ENCODE data around the gene DNM2. TPM values are rescaled to one million over a fixed set of nuclear protein-coding genes. Genes with fewer than 3 reads are reported as not detected.
"Not testable (repeated sequence)": the region's sequence is repeated elsewhere in the genome, so short reads cannot be mapped to it uniquely, and the experiment has no call there.

Gene DNM2
- total RNA-seq, 4 donors from 2014 or later: 182 to 245 (median 218) TPM

DNA sequence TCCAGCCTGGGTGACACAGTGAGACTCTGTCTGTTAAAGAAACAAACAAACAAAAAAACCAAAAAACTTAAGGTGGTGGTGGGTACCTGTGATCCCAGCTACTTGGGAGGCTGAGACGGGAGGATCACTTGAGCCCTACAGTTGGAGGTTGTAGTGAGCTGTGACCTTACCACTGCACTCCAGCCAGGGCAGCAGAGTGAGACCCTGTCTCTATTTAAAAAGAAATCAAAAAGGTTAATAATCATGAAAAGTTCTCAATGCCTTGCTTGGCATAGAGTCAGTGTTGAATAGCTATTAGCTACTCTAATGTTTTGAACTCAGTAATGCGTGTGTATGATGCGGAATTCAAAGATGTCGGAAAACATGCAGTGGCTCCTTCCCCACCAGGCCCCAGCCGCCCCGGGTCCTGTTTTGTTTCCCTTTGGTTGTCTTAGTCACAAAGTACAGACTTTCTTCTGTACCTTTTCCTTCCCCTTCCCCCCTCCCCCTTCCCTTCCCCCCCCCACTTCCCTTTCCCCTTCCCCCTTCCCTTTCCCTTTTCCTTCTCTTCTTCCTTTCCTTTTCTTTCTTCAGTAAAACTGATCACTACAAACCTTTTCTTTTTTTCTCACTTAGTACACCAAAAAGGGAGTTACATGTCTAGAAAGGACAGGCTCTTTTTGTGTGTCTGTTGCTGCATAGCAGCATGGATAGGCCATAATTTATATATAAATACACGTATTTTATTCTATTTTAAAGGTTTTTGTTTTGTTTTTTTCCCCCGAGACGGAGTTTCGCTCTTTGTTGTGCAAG is 35.2 kb downstream of the DNM2 start:
- no peak for DNase-seq (ENCODE audit: low spot score in 2 of 2)
- no peak overlapping the region for H3K4me3 ChIP-seq (ENCODE audit: low read depth, poor library complexity, severe bottlenecking)
- intact Hi-C loops (cut with DNase I; ENCODE audit: low total_unique reads): no loop called here
- TF ChIP-seq POLR2A (IDR thresholded peaks at IDR 0.05): no peak
- TF ChIP-seq CTCF (IDR thresholded peaks at IDR 0.05): no peak
- WGBS, 2 donors: 83 to 87% methylated on average over 10 of the region's 10 CpGs

DNA sequence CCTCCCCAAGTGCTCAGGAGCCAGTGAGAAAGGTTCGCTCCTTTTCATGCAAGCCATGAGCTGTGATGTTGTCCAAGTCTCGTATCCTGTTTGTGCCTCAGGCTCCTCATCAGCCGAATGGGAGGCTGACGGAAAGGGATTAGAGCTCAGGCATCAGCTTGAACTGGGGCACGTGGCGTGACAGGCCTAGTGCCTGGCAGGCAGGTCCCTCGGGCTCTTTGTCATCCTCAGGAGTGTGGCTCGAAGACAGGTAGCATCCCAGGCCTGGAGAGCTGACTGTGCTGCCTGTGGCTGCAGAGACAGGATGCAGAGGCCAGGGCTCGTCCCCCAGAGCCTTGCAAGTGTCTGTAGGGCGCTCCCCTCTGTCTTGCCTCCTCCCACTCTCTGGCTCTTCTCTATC is 38.5 kb downstream of the DNM2 start:
- TF ChIP-seq CTCF (IDR thresholded peaks at IDR 0.05): no peak
- no peak for TF ChIP-seq POLR2A (IDR thresholded peaks at IDR 0.05)
- DNase-seq (ENCODE audit: low spot score in 2 of 2): no peak
- no peak overlapping the region for H3K4me3 ChIP-seq (ENCODE audit: low read depth, poor library complexity, severe bottlenecking)
- intact Hi-C loops (cut with DNase I; ENCODE audit: low total_unique reads): no loop called here
- WGBS, 2 donors: 78 to 82% methylated on average over 6 to 10 of the region's 10 CpGs

DNA sequence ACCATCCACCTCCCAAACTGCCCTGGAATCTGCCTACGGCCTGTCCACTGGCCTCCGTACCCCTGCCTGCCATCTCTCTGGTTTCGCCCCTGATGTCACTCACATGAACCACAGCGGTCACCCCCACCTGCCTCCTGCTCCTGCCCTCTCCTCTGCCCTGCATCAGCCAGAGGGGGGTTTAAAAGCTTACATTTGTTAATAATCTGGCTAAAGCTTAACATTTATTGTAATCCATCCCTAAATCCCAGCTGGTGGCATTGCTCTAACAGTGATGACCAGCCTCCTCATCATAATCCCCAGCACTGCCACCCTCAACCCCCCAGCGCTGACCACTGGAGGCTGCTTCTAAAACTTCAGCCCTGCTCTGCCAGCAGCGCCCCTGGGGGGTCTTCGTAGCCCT is 38.9 kb downstream of the DNM2 start:
- intact Hi-C loops (cut with DNase I; ENCODE audit: low total_unique reads): no loop called here
- TF ChIP-seq CTCF (IDR thresholded peaks at IDR 0.05) (no peak), POLR2A (IDR thresholded peaks at IDR 0.05) (no peak)
- no peak for DNase-seq (ENCODE audit: low spot score in 2 of 2)
- no peak overlapping the region for H3K4me3 ChIP-seq (ENCODE audit: low read depth, poor library complexity, severe bottlenecking)
- 96 to 97% methylated on average over 7 of the region's 7 CpGs for WGBS, 2 donors

DNA sequence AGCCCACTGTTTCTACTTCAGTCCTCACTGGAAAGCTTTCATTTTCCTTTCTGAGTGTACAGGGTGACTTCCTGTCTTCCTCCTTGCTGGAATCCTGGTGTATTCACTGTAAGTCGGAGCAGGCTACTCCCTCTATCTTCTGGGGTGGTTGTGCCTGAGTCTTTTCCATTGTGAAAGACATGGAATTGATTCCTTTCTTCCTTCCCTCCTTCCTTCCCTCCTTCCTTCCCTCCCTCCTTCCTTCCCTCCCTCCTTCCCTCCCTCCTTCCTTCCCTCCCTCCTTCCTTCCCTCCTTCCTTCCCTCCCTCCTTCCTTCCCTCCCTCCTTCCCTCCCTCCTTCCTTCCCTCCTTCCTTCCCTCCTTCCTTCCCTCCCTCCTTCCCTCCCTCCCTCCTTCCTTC is 40.2 kb downstream of the DNM2 start:
- H3K4me3 ChIP-seq (ENCODE audit: low read depth, poor library complexity, severe bottlenecking); DNase-seq (ENCODE audit: low spot score in 2 of 2); intact Hi-C loops (cut with DNase I; ENCODE audit: low total_unique reads): not testable (repeated sequence)
- 87 to 90% methylated on average over 1 of the region's 1 CpG for WGBS, 2 donors

- intact Hi-C loops (cut with DNase I; ENCODE audit: low total_unique reads): no loop called here
- H3K4me3 ChIP-seq (ENCODE audit: low read depth, poor library complexity, severe bottlenecking): no peak overlapping the region
- DNase-seq (ENCODE audit: low spot score in 2 of 2): no peak
- 86 to 87% methylated on average over 5 of the region's 5 CpGs for WGBS, 2 donors
- TF ChIP-seq POLR2A (IDR thresholded peaks at IDR 0.05) (no peak), CTCF (IDR thresholded peaks at IDR 0.05) (no peak)
Observed at GRCh38 chr19:10758978-10759377, 41.1 kb downstream of the DNM2 start.

- intact Hi-C loops (cut with DNase I; ENCODE audit: low total_unique reads): no loop called here
- TF ChIP-seq CTCF (IDR thresholded peaks at IDR 0.05) (no peak), POLR2A (IDR thresholded peaks at IDR 0.05) (no peak)
Observed at GRCh38 chr19:10760273-10760944, 42.5 kb downstream of the DNM2 start.

More at GRCh38 chr19:10760273-10760944, 42.5 kb downstream of the DNM2 start:
- 81 to 83% methylated on average over 17 of the region's 17 CpGs for WGBS, 2 donors
- no peak overlapping the region for H3K4me3 ChIP-seq (ENCODE audit: low read depth, poor library complexity, severe bottlenecking)
- DNase-seq (ENCODE audit: low spot score in 2 of 2): no peak

All from lower leg skin (tissue), 4 donors.